ENCODE results near the gene AADACL4.
"Not testable (repeated sequence)": the region's sequence is repeated elsewhere in the genome, so short reads cannot be mapped to it uniquely, and the experiment has no call there.

AADACL4 gene

DNA sequence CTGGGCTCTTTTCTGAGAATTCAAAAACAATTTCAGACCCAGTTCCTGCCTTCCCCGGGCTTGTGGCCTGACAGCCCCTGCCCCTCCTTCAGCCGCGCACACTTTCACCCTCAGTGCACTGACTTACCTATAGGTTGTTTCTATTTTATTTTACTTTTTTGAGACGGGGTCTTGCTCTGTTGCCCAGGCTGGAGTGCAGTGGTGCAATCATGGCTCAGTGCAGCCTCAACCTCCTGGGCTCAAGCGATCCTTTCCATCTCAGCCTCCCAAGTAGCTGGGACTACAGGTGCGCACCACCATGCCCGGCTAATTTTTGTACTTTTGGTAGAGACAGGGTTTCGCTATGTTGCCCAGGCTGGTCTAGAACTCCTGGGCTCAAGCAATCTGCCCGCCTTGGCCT, 1.5 kb downstream of the AADACL4 start:
- H3K36me3 ChIP-seq (ENCODE audit: control insufficient read depth, insufficient read depth, low read length); H3K4me3 ChIP-seq (ENCODE audit: extremely low read depth, insufficient read depth, low read length, poor library complexity, severe bottlenecking); H3K9me3 ChIP-seq (ENCODE audit: control insufficient read depth, low read length); H3K27ac ChIP-seq (ENCODE audit: low read depth, low read length, severe bottlenecking); H3K4me1 ChIP-seq (ENCODE audit: control insufficient read depth, insufficient read depth, low read length, poor library complexity, severe bottlenecking): not testable (repeated sequence)
- 87 to 90% methylated on average over 6 of the region's 9 CpGs for WGBS, 2 experiments (ENCODE audit: insufficient coverage in 2 of 2)

DNA sequence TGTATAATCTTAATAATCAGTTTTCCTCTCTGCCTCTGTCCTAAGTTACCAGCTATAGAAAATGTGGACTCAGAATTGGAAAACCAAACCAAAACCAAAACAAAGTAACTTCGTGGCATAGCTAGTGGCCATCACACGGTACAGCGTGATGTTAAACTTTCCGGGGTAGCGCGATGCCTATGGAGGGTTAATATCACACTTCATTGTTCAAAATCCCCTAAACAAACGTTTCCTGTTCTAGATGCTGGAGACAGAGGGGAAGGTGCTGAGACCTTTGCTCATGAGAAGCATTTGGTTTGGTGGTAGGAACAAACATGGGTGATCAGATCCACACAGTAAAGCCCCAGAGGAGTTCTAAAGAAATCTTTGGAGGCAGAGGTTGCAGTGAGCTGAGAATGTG, 4.9 kb downstream of the AADACL4 start:
- Histone ChIP-seq H3K27ac (ENCODE audit: low read depth, low read length, severe bottlenecking) (no peak overlapping the region), H3K9me3 (ENCODE audit: control insufficient read depth, low read length) (no peaks in the 10 kb centered on the region), H3K36me3 (ENCODE audit: control insufficient read depth, insufficient read depth, low read length) (no peaks in the 10 kb centered on the region), H3K4me3 (ENCODE audit: extremely low read depth, insufficient read depth, low read length, poor library complexity, severe bottlenecking) (no peak overlapping the region), H3K4me1 (ENCODE audit: control insufficient read depth, insufficient read depth, low read length, poor library complexity, severe bottlenecking) (no peaks in the 10 kb centered on the region)
- WGBS, 2 experiments (ENCODE audit: insufficient coverage in 2 of 2) = no CpG with 5 or more reads among the region's 7 CpGs

DNA sequence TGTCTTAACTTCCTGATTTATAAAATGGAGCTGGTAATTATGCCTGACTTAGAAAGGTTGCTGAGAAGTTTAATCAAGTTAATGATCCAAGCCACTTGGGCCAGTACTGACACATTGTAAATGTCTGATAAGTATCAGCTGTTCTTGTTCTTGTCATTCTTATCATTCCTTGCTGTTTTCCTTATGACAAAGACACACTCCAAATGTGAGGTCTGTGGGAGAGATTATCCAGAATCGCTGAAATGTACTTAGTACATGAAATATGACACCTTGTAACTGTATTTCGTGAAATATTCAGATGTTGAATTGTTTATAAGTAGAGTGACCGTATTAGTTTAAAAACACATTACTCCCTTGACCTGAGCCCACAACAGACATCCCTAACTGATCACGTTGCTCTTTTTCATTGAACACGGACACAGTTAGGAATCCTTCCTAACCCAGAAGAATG, 6.1 kb downstream of the AADACL4 start:
- WGBS, 2 experiments (ENCODE audit: insufficient coverage in 2 of 2) = no CpG with 5 or more reads among the region's 5 CpGs

DNA sequence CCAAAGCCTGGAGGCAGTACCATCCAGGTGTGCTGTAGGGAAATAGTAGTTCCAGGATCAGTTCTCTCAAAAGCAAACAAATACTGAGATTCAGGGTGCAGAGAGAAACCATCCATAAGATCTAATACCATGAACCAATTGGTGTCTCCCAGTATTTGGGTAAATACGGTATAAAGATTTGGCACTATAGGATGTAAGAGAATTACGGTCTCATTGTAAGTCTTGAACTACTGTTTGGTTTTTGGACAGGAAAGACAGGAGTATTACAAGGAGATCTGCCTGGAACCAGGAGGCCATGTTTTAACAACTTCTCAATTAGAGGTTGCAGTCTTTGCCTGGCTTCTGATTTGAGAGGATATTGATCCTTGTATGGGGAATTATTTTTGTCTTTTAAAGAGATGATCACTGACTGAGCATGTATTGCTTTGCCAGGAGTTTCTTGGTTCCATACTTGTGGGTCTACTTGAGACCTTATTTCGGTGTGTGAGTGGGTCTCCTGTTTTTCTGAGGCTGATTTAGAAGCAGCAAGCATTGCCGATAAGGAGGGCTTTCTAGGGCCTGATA, 10.2 kb downstream of the AADACL4 start:
- WGBS, 2 experiments (ENCODE audit: insufficient coverage in 2 of 2) = 88 to 92% methylated on average over 3 to 4 of the region's 4 CpGs
- H3K27ac ChIP-seq (ENCODE audit: low read depth, low read length, severe bottlenecking) = no peak overlapping the region
- H3K36me3 ChIP-seq (ENCODE audit: control insufficient read depth, insufficient read depth, low read length) = no peaks in the 10 kb centered on the region
- H3K4me1 ChIP-seq (ENCODE audit: control insufficient read depth, insufficient read depth, low read length, poor library complexity, severe bottlenecking) = no peaks in the 10 kb centered on the region
- H3K9me3 ChIP-seq (ENCODE audit: control insufficient read depth, low read length) = no peaks in the 10 kb centered on the region
- no peak overlapping the region for H3K4me3 ChIP-seq (ENCODE audit: extremely low read depth, insufficient read depth, low read length, poor library complexity, severe bottlenecking)

More for the DNA sequence above, 6.1 kb downstream of the AADACL4 start:
- H3K9me3 ChIP-seq (ENCODE audit: control insufficient read depth, low read length) = no peaks in the 10 kb centered on the region
- H3K36me3 ChIP-seq (ENCODE audit: control insufficient read depth, insufficient read depth, low read length) = no peaks in the 10 kb centered on the region
- no peak overlapping the region for H3K4me3 ChIP-seq (ENCODE audit: extremely low read depth, insufficient read depth, low read length, poor library complexity, severe bottlenecking)
- H3K27ac ChIP-seq (ENCODE audit: low read depth, low read length, severe bottlenecking) = no peak overlapping the region
- no peaks in the 10 kb centered on the region for H3K4me1 ChIP-seq (ENCODE audit: control insufficient read depth, insufficient read depth, low read length, poor library complexity, severe bottlenecking)

DNA sequence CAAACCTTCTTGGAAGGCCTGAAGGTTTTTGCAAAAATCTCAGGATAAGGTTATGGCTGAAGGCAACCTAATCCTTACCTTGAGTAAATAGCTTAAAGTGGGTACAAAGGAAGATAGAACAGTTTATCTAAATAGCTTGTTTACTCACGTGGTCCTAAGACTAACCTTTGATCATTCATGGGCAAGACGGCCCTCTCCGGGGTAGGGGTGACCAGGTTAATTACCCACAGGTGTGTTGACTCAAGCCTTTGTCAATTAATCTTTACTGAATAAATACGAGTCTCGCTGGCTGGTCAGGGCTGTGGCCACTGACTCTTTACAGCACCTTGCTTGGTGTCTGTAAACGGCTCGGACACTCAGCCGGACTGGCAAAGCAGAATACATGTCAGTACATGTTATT, 10.8 kb downstream of the AADACL4 start:
- 87 to 88% methylated on average over 6 to 8 of the region's 8 CpGs for WGBS, 2 experiments (ENCODE audit: insufficient coverage in 2 of 2)

DNA sequence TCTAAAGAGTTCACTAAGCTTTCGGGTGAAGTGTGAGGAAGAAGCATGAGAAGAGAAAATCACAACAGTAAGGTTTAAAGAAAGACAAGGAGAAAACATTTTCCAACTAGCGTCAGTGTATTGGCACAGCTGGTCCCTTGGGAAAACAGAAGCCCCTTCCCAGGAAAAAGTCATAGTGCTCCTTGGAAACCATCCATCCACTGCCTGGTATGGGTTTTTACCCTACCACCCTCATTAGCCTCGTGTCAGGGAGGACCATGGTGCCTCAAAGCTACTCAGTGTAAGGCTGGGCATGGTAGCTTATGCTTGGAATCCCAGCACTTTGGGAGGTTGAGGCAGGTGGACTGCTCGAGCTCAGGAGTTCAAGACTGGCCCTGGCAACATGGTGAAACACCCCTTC, 12.7 kb downstream of the AADACL4 start:
- H3K4me1 ChIP-seq (ENCODE audit: control insufficient read depth, insufficient read depth, low read length, poor library complexity, severe bottlenecking) = no peaks in the 10 kb centered on the region
- no peaks in the 10 kb centered on the region for H3K36me3 ChIP-seq (ENCODE audit: control insufficient read depth, insufficient read depth, low read length)
- H3K27ac ChIP-seq (ENCODE audit: low read depth, low read length, severe bottlenecking) = no peak overlapping the region
- no peaks in the 10 kb centered on the region for H3K9me3 ChIP-seq (ENCODE audit: control insufficient read depth, low read length)
- no peak overlapping the region for H3K4me3 ChIP-seq (ENCODE audit: extremely low read depth, insufficient read depth, low read length, poor library complexity, severe bottlenecking)
- WGBS, 2 experiments (ENCODE audit: insufficient coverage in 2 of 2) = 76 to 91% methylated on average over 3 of the region's 4 CpGs

More for the DNA sequence above, 10.8 kb downstream of the AADACL4 start:
- Histone ChIP-seq H3K4me3 (ENCODE audit: extremely low read depth, insufficient read depth, low read length, poor library complexity, severe bottlenecking) (no peak overlapping the region), H3K4me1 (ENCODE audit: control insufficient read depth, insufficient read depth, low read length, poor library complexity, severe bottlenecking) (no peaks in the 10 kb centered on the region), H3K36me3 (ENCODE audit: control insufficient read depth, insufficient read depth, low read length) (no peaks in the 10 kb centered on the region), H3K27ac (ENCODE audit: low read depth, low read length, severe bottlenecking) (no peak overlapping the region), H3K9me3 (ENCODE audit: control insufficient read depth, low read length) (no peaks in the 10 kb centered on the region)

DNA sequence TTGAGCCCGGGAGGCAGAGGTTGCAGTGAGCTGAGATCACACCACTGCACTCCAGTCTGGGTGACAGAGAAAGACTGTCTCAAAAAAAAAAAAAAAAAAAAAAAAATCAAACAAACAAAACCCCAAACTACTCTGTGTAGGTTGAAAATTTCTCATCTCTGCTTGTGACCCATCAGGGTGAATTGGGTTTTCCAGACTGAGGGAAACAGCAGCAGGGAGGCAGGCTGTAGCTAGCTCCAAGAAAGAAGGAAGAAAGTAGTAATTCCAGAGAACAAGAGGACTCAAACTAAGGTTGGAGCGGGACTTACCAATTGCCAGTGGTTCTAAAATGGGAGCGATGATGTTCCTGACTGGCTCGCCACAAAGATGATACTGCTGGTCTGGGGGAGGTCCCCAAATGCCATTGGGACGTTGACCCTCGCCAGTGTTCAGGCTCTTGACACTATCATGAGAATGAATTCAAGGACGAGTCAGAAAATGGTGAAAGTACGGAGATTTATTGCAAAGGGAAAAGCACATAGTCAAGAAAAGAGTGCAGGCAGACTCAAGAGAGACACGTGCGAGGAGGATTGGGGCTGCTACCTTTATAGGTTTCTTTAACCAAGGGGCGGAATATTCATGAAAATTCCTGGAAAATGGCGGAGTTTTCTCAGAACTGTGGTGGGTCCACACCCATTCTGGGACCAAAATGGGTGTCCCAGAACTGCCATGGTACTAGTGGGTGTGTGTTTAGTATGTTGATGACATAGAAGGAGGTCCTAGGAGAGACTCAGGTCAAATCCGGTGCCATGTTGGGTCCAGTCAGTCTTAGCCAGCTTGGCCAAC, 13.4 kb downstream of the AADACL4 start:
- H3K4me1 ChIP-seq (ENCODE audit: control insufficient read depth, insufficient read depth, low read length, poor library complexity, severe bottlenecking) = no peaks in the 10 kb centered on the region
- H3K36me3 ChIP-seq (ENCODE audit: control insufficient read depth, insufficient read depth, low read length) = no peaks in the 10 kb centered on the region
- no peak overlapping the region for H3K27ac ChIP-seq (ENCODE audit: low read depth, low read length, severe bottlenecking)
- no peak overlapping the region for H3K4me3 ChIP-seq (ENCODE audit: extremely low read depth, insufficient read depth, low read length, poor library complexity, severe bottlenecking)
- no peaks in the 10 kb centered on the region for H3K9me3 ChIP-seq (ENCODE audit: control insufficient read depth, low read length)
- WGBS, 2 experiments (ENCODE audit: insufficient coverage in 2 of 2) = 87 to 95% methylated on average over 12 of the region's 13 CpGs

DNA sequence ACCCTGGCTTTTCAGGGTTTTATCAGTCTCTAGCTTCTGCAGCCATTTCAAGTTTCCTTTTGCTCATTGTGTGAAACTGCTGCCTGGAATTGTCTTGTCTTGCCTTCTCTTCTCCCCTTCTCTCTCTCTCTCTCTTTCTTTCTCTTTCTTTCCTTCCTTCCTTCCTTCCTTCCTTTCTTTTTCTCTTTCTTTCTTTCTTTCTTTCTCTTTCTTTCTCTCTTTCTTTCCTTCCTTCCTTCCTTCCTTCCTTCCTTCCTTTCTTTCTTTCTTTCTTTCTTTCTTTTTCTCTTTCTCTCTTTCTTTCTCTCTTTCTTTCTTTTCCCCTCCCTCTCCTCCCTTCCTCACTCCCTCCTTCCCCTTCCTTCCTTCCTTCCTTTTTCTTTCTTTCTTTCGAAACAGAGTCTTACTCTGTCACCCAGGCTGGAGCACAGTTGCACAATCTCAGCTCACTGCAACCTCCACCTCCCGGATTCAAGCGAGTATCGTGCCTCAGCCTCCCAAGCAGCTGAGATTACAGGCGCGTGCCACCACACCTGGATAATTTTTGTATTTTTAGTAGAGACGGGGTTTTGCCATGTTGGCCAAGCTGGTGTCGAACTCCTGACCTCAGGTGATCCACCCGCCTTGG, 14.1 kb downstream of the AADACL4 start:
- WGBS, 2 experiments (ENCODE audit: insufficient coverage in 2 of 2) = 87 to 88% methylated on average over 2 to 4 of the region's 9 CpGs

DNA sequence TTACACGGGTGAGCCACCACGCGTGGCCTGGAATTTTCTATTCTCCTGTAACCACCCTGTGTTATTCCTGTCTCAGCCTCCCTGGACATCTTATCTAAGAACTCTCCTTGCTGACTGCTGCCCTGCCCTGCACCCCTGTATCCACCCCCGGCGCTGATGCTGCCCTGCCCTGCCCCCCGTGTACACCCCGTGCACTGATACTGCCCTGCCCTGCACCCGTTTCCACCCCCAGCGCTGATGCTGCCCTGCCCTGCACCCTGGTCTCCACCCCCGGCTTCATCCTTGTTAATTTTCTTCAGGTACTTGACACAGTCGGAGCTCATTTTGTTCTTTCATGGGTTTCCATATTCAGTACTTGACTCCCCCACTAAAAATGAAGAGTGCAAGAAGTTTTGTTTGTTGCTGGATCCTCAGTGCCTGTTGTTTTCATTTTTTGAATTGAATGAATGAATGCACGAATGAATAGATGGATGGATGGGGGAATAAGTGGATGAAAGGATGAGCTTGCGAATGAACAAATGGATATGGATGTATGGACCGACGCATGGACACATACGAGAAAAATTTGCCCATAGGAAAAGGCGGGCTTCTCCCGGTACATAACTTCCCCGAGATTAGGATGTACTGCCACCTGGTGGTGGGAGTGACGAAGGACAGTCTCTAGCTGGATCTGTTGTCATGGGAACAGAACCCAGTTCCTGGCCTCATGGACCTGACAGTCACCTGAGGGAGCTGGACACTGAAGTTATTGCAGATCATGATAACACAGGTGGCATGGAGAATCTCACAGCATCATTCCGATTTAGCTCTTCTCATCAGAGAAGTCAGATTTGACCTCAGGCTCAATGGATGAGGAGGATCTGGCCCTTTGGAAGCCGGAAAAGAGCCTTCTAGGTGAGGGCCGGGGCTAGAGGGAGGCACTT, 14.9 kb downstream of the AADACL4 start:
- Histone ChIP-seq H3K4me1 (ENCODE audit: control insufficient read depth, insufficient read depth, low read length, poor library complexity, severe bottlenecking) (no peaks in the 10 kb centered on the region), H3K36me3 (ENCODE audit: control insufficient read depth, insufficient read depth, low read length) (no peaks in the 10 kb centered on the region), H3K4me3 (ENCODE audit: extremely low read depth, insufficient read depth, low read length, poor library complexity, severe bottlenecking) (no peak overlapping the region), H3K27ac (ENCODE audit: low read depth, low read length, severe bottlenecking) (no peak overlapping the region), H3K9me3 (ENCODE audit: control insufficient read depth, low read length) (peaks cover 6% of the 10 kb centered on the region)
- WGBS, 2 experiments (ENCODE audit: insufficient coverage in 2 of 2) = 50 to 52% methylated on average over 17 to 21 of the region's 23 CpGs

More for the DNA sequence above, 14.1 kb downstream of the AADACL4 start:
- not testable (repeated sequence) for H3K4me1 ChIP-seq (ENCODE audit: control insufficient read depth, insufficient read depth, low read length, poor library complexity, severe bottlenecking); H3K9me3 ChIP-seq (ENCODE audit: control insufficient read depth, low read length); H3K4me3 ChIP-seq (ENCODE audit: extremely low read depth, insufficient read depth, low read length, poor library complexity, severe bottlenecking); H3K27ac ChIP-seq (ENCODE audit: low read depth, low read length, severe bottlenecking); H3K36me3 ChIP-seq (ENCODE audit: control insufficient read depth, insufficient read depth, low read length)

DNA sequence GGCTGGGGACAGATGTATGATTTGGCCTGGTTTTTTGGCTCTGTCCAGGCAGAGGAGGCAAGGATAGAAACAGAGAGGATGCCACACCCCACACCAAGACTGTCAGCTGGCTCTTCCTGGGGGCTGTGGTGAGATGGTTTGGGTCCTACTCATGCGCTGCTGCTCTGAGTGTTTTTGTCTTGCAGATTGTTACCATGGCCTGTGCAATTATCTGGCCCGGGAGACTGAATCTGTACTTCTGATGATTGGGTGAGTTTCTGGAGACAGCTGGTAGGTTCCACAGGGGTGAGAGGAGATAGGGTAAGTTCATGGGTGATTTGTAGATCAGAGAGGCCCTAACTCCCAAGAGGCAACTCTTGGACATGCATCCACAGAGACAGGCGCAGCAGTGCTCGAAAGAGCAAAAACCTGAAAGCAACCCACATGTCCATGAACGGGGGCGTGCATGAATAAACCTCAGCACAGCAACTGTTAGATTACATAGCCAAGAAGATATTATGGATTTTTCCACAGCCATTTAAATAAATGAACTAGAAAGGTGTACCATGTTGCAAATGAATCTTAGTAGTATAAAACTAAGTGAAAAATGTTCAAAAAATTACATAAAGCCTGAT, 17.8 kb downstream of the AADACL4 start:
- H3K27ac ChIP-seq (ENCODE audit: low read depth, low read length, severe bottlenecking) = no peak overlapping the region
- 55 to 85% methylated on average over 2 to 4 of the region's 6 CpGs for WGBS, 2 experiments (ENCODE audit: insufficient coverage in 2 of 2)
- no peaks in the 10 kb centered on the region for H3K36me3 ChIP-seq (ENCODE audit: control insufficient read depth, insufficient read depth, low read length)
- no peak overlapping the region for H3K4me3 ChIP-seq (ENCODE audit: extremely low read depth, insufficient read depth, low read length, poor library complexity, severe bottlenecking)
- peaks cover 6% of the 10 kb centered on the region for H3K9me3 ChIP-seq (ENCODE audit: control insufficient read depth, low read length)
- no peaks in the 10 kb centered on the region for H3K4me1 ChIP-seq (ENCODE audit: control insufficient read depth, insufficient read depth, low read length, poor library complexity, severe bottlenecking)
